Measurements from ENCODE around the gene KIAA0040.

Gene KIAA0040

GRCh38 chr1:175192630-175193526, at the start of gene KIAA0040:
Gene KIAA0040, minus strand, starts transcription at chr1:175192776. Its CDS starts 31,763 bp downstream, at chr1:175161013.
- DNase-seq = peak; percentile 94

GRCh38 chr1:175237389-175237788, 44.8 kb upstream of the KIAA0040 start:
- DNase-seq = no peak

- no peak for DNase-seq
Measured at GRCh38 chr1:175234639-175235038, 42.1 kb upstream of the KIAA0040 start.

- DNase-seq = peak; percentile 33
Measured at GRCh38 chr1:175232335-175232734, 39.8 kb upstream of the KIAA0040 start.

- no peak for DNase-seq
Measured at GRCh38 chr1:175225805-175226129, 33.2 kb upstream of the KIAA0040 start.

GRCh38 chr1:175222296-175222938, 29.8 kb upstream of the KIAA0040 start:
- DNase-seq = no peak

GRCh38 chr1:175221557-175222175, 29.1 kb upstream of the KIAA0040 start:
- peak; percentile 16 for DNase-seq

- no peak for DNase-seq
Measured at GRCh38 chr1:175220853-175221556, 28.4 kb upstream of the KIAA0040 start.

- no peak for DNase-seq
Measured at GRCh38 chr1:175219774-175220173, 27.2 kb upstream of the KIAA0040 start.

GRCh38 chr1:175218786-175219434, 26.3 kb upstream of the KIAA0040 start:
- DNase-seq = no peak

- DNase-seq = peak; percentile 97
Measured at GRCh38 chr1:175217721-175218531, 25.4 kb upstream of the KIAA0040 start.

- peak; percentile 41 for DNase-seq
Measured at GRCh38 chr1:175216444-175216843, 23.9 kb upstream of the KIAA0040 start.

- no peak for DNase-seq
Measured at GRCh38 chr1:175211656-175212055, 19.1 kb upstream of the KIAA0040 start.

- no peak for DNase-seq
Measured at GRCh38 chr1:175210744-175211143, 18.2 kb upstream of the KIAA0040 start.

GRCh38 chr1:175209493-175209921, 16.9 kb upstream of the KIAA0040 start:
- no peak for DNase-seq

GRCh38 chr1:175208773-175209492, 16.4 kb upstream of the KIAA0040 start:
- DNase-seq = peak; percentile 71

- DNase-seq = peak; percentile 99
Measured at GRCh38 chr1:175207971-175208370, 15.4 kb upstream of the KIAA0040 start.

- DNase-seq = peak; percentile 80
Measured at GRCh38 chr1:175206687-175207086, 14.1 kb upstream of the KIAA0040 start.

GRCh38 chr1:175204330-175204729, 11.8 kb upstream of the KIAA0040 start:
- no peak for DNase-seq

- DNase-seq = no peak
Measured at GRCh38 chr1:175203570-175204068, 11.0 kb upstream of the KIAA0040 start.
